ENCODE measurements around the gene CCL3. TPM values are rescaled to one million over a fixed set of nuclear protein-coding genes. Genes with fewer than 3 reads are reported as not detected.
"Not testable (repeated sequence)": the region's sequence is repeated elsewhere in the genome, so short reads cannot be mapped to it uniquely, and the experiment has no call there.

CCL3 gene
- total RNA-seq, 1 donor from 2014 or later, result 2.8 TPM

GRCh38 chr17:36114971-36115648 is 25.2 kb upstream of the CCL3 start:
- not testable (repeated sequence) for DNase-seq

- not testable (repeated sequence) for DNase-seq
Observed at GRCh38 chr17:36113131-36113530, 23.2 kb upstream of the CCL3 start.

GRCh38 chr17:36112572-36112971 is 22.6 kb upstream of the CCL3 start:
- DNase-seq, result no peak

GRCh38 chr17:36111068-36111490 is 21.1 kb upstream of the CCL3 start:
- no peak for DNase-seq

DNA sequence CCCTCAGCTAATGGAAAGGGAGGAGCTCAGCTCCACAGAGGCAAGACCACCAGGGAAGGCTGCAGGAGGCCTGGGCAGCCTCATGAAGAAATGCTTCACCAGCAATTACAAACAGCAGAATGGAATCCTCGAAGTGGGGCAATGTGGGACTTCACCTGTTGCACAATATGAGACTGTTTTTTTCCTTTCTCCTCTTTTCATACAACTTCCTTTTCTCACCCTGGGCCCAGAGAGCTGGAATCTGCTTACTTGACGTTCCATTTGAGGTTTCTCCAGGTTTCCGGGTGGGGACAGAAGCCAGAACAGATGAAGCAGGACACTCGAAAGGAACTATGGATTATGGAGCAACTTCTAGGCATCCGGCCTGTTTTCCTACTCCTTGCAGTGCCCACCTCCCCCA is 18.3 kb upstream of the CCL3 start:
- not testable (repeated sequence) for DNase-seq

GRCh38 chr17:36107660-36108059 is 17.7 kb upstream of the CCL3 start:
- no peak for DNase-seq

DNA sequence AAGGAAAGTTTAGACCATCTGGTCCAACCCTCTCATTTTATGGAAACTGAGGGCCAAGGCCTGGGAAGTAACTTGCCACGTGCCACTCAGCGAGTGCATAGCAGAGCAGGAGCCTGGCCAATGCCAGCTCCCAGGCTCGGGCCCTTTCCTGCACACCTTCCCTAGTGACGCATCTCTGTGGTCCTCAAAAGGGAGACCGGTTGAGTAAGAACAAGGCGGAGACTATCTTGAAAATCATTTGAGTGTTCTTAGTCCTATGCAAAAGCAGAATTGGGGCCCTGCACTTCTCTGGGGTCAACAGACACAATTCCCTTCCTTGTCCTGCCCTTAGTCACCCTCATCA is 16.5 kb upstream of the CCL3 start:
- no peak for DNase-seq

- no peak for DNase-seq
Observed at GRCh38 chr17:36105781-36106492, 16.0 kb upstream of the CCL3 start.

DNA sequence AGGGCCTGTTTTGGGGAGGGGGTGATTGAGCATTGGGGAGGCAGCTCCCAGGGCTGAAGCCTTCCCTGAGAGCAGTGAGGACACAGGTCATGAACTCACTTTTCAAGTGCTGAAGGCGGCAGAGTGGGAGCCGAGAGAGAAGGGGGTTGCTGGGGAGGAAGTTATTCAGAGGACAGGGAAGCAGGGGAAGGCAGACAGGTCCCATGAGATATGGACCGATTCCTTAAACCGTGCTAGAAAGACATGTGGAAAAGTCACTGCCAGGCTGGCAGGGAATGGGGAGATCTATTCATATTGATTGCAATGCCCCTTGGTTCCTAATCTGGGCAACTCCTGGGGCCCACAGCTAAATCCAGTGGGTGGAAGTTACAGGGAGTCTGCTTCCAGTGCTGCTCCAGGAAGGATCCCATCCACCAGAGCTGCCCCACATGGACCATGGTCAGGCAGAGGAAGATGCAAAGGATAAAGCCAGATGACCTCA is 14.8 kb upstream of the CCL3 start:
- DNase-seq, result no peak

DNA sequence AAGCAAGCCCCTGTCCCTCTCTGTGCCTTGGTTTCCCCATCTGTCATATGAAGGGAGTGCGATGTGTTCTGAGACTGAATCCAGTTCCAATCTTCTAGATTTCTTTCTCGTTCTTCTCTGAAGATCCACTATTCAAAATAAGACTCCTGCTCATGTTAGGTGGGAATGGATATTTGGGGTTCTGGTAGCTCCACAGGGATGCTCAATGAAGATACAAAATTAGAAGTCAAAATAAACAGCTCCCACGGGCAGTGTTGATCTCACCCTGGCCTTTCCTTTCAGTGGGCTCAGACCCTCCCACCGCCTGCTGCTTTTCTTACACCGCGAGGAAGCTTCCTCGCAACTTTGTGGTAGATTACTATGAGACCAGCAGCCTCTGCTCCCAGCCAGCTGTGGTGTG is 14.3 kb upstream of the CCL3 start:
- DNase-seq, result not testable (repeated sequence)

DNA sequence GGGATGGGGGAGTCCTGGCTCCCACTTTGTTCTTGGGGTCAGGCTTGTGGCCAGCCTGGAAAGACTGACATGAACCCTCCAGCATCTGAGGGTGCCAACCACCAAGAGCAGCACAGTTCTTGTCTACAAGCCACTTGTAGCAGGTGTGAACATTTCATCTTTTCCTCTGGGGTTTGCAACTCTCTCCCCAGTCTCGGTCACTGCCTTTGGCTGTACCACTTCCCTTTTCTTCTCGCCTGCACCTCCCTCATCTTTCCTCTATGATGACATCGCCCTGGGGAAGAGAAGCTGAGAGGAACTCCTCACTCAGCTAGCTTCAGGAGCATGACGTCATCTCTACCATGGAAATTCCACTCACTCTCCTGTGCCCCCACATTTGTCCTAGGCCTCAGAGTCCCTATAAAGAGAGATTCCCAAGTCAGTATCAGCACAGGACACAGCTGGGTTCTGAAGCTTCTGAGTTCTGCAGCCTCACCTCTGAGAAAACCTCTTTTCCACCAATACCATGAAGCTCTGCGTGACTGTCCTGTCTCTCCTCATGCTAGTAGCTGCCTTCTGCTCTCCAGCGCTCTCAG is 13.5 kb upstream of the CCL3 start, which contains the start of gene CCL4:
CCL4 (plus strand) TSS at position 427 of the 575 bp plus-strand sequence; CDS start at position 506, 79 bp downstream.
- DNase-seq, result not testable (repeated sequence)

DNA sequence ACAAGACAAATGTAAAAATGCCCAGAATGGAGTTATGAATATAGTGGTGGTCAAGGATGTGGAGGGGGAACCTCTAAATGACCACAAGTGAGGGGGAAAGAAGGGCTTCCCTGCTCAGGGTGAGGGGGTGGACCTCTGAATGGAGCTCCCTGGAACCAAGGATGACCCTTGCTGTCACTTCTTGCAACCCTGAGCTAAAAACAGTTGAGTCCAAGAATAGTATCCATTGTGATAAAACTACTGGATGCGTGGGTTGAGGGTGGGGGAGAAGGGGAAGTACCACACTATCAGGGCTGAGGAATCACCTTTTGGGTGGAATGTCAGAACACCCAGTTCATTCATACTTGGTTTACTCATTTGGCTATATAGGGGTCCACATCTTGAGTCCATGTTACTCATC is 9.1 kb upstream of the CCL3 start:
- DNase-seq, result not testable (repeated sequence)

- DNase-seq, result no peak
Observed at GRCh38 chr17:36095992-36096391, 6.0 kb upstream of the CCL3 start.

DNA sequence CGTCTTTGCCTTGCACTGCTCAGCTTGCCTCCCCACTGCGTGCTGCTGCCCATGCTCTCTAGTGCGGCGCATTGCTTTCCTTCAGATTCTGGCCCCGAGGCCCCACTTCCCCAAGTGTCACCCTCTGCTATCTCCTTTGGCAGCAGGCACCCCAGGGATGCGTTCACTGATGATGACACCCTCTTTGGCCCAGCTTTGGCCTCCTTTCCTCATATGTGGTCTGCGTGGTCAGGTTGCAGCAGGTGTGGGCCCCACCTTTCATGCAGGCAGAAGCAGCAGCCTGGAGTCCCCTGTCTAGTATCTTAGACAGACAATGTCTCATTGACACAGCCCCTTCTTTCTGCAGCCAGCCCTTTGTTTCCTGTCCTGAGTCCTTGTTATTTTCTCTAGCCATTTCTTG is 4.8 kb upstream of the CCL3 start:
- no peak for DNase-seq

- DNase-seq, result no peak
Observed at GRCh38 chr17:36094232-36094631, 4.3 kb upstream of the CCL3 start.

DNA sequence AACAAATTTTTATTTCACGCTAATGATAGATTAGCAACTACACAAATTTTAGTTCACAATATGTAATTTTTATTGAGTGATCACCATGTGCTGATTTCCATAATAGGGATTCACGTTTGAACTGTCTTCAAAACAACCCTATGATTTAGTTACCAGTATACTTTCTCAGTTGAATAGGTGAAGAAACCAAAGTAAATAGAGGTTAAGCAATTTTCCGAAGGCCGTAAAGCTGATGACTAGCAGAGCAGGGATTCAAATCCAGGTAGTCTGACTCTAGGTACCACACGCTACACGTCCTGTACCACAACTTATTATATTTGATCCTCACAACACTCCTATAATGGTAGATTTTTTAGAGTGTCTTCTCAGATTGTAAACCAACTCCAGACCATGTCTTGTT is 2.8 kb upstream of the CCL3 start:
- not testable (repeated sequence) for DNase-seq

DNA sequence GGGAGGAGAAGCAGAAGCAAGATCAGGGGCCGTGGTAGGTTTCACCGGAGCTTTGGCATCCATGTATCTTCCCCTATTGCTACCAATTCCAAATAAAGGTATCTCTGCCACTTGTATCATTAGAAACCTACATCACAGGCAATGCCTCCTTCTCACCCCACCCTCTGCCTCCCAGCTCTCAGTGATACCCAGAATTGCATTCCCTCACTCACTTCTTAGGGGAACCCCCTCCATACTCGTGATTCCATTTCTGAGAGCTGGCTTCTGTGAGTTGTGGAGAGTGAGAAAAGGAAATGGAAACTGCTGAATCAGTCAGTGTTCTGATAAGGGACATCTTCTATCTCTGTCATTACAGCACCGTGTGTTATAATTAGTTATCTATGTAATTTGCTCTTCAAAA is 2.3 kb upstream of the CCL3 start:
- no peak for DNase-seq

DNA sequence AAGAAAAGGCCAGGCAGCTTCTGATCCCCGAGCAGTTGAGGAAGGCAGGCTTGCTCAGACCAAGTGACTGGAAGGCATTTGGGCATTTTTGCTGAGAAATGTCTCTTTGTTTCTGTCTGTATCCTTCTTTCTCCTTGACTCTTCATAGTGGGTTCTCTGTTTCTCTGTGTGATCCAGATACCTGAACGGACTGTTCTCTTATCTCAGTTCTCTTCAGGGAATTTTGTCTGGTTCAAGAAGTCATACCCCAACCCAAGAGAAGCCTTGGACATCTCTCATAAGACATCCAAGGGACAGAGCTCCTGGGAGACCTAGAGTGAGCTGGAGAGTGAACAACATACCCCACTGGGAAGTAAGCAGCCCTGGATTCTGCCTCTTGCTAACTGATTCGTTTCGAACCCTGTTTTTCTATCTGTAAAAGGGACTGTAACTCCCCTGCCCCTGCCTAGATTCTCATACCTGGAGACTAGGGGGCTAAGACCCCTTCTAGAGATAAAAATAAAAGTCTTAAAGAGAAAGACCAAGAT is 541 bp downstream of the CCL3 start:
- no peak for DNase-seq

- DNase-seq, result no peak
Observed at GRCh38 chr17:36088670-36089338, 1.1 kb downstream of the CCL3 start.

GRCh38 chr17:36087897-36088572 is 1.9 kb downstream of the CCL3 start:
- DNase-seq, result not testable (repeated sequence)

- DNase-seq, result not testable (repeated sequence)
Observed at GRCh38 chr17:36087471-36087870, 2.5 kb downstream of the CCL3 start.

GRCh38 chr17:36086791-36087190 is 3.2 kb downstream of the CCL3 start:
- DNase-seq, result no peak
